ENCODE measurements around the gene UBE2D1.

GRCh38 chr10:58350023-58350422, 15.2 kb downstream of the UBE2D1 start:
- TF ChIP-seq CTCF (IDR thresholded peaks at IDR 0.05): no peak
- TF ChIP-seq EP300 (IDR thresholded peaks at IDR 0.05): no peak
- TF ChIP-seq POLR2AphosphoS5 (IDR thresholded peaks at IDR 0.05): no peak
- no peak for TF ChIP-seq POLR2A (IDR thresholded peaks at IDR 0.05)

All from upper lobe of left lung (tissue), 4 donors.